Measurements from ENCODE around the gene MED13.

MED13 gene

GRCh38 chr17:61966191-61966590, 98.9 kb downstream of the MED13 start:
- no peak for DNase-seq (ENCODE audit: insufficient read length, low spot score)
- no peak for FAIRE-seq
- TF ChIP-seq, protein P1, sequence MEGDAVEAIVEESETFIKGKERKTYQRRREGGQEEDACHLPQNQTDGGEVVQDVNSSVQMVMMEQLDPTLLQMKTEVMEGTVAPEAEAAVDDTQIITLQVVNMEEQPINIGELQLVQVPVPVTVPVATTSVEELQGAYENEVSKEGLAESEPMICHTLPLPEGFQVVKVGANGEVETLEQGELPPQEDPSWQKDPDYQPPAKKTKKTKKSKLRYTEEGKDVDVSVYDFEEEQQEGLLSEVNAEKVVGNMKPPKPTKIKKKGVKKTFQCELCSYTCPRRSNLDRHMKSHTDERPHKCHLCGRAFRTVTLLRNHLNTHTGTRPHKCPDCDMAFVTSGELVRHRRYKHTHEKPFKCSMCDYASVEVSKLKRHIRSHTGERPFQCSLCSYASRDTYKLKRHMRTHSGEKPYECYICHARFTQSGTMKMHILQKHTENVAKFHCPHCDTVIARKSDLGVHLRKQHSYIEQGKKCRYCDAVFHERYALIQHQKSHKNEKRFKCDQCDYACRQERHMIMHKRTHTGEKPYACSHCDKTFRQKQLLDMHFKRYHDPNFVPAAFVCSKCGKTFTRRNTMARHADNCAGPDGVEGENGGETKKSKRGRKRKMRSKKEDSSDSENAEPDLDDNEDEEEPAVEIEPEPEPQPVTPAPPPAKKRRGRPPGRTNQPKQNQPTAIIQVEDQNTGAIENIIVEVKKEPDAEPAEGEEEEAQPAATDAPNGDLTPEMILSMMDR (IDR thresholded peaks at IDR 0.05; ENCODE audit: insufficient read depth, missing control alignments), result no peak

- FAIRE-seq, result no peak
- TF ChIP-seq, protein P1 (IDR thresholded peaks at IDR 0.05; ENCODE audit: insufficient read depth, missing control alignments), result no peak
- DNase-seq (ENCODE audit: insufficient read length, low spot score), result no peak
These were observed 109.5 kb downstream of the MED13 start for GRCh38 chr17:61955619-61956018.

- FAIRE-seq (no peak), DNase-seq (ENCODE audit: insufficient read length, low spot score) (no peak)
- TF ChIP-seq, protein P1 (IDR thresholded peaks at IDR 0.05; ENCODE audit: insufficient read depth, missing control alignments), result no peak
These were observed 117.6 kb downstream of the MED13 start for GRCh38 chr17:61947367-61948078.

DNA sequence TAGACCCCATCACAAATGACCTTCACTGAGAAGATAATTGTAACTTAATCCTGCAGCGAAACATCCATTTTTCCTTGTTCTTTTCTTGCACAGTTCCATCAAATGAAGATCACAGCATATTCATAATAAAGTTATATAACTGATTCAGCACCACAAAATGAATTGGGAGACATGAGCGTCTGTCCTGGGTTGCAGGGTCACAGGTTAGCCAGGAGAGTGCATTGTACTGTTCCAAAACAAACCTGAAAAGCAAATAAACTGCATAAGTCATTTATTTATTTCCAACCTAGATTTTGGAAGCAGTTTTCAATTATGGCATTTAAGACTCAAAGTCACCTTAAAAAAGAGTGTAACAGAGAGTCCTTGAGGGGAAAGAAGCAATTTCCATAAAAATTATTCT, 118.7 kb downstream of the MED13 start:
- DNase-seq (ENCODE audit: insufficient read length, low spot score) (no peak), FAIRE-seq (no peak)
- TF ChIP-seq, protein P1 (IDR thresholded peaks at IDR 0.05; ENCODE audit: insufficient read depth, missing control alignments), result no peak

- DNase-seq (ENCODE audit: insufficient read length, low spot score) (no peak), FAIRE-seq (no peak)
- TF ChIP-seq, protein P1 (IDR thresholded peaks at IDR 0.05; ENCODE audit: insufficient read depth, missing control alignments), result no peak
These were observed 122.0 kb downstream of the MED13 start for GRCh38 chr17:61943117-61943516.

GRCh38 chr17:61942085-61942484, 123.0 kb downstream of the MED13 start:
- TF ChIP-seq, protein P1 (IDR thresholded peaks at IDR 0.05; ENCODE audit: insufficient read depth, missing control alignments), result no peak
- FAIRE-seq (no peak), DNase-seq (ENCODE audit: insufficient read length, low spot score) (no peak)

DNA sequence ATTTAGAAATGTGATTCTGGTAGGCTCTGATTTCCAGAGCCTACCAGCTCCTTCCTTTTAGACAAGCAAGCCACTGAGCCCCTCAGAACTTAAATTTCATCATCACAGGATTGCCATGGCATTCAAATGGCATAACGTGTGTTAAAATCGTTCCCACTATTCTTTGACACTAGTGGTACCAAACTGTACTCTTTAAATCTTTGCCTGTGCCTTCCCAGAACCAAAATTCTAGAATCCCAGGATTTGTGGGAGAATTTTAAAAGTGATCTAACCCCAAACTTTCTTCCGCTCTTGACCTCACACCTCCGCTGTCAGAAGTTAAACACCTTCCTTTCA, 137.0 kb downstream of the MED13 start:
- no peak for FAIRE-seq
- TF ChIP-seq, protein P1 (IDR thresholded peaks at IDR 0.05; ENCODE audit: insufficient read depth, missing control alignments), result no peak
- DNase-seq (ENCODE audit: insufficient read length, low spot score), result no peak
